ENCODE results near the gene RAB40B.
"Not testable (repeated sequence)": the region's sequence is repeated elsewhere in the genome, so short reads cannot be mapped to it uniquely, and the experiment has no call there.

The RAB40B gene

DNA sequence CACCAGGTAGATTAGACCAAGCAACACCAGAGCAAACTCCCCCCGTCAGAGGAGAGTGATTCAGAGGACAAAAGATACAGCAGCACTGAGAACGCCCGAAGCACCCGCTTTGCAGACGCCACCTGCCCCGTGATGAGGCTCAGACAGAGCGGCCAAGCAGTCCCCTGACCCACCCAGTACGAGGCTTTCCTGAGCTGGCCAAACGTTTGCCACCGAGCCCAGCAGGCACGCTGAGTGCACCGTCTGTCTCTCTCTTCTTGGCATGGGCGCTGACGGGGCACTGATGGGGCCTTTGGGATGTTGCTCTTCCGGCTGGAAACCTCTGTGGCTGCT lies 30.9 kb downstream of the RAB40B start:
- no peak for DNase-seq

DNA sequence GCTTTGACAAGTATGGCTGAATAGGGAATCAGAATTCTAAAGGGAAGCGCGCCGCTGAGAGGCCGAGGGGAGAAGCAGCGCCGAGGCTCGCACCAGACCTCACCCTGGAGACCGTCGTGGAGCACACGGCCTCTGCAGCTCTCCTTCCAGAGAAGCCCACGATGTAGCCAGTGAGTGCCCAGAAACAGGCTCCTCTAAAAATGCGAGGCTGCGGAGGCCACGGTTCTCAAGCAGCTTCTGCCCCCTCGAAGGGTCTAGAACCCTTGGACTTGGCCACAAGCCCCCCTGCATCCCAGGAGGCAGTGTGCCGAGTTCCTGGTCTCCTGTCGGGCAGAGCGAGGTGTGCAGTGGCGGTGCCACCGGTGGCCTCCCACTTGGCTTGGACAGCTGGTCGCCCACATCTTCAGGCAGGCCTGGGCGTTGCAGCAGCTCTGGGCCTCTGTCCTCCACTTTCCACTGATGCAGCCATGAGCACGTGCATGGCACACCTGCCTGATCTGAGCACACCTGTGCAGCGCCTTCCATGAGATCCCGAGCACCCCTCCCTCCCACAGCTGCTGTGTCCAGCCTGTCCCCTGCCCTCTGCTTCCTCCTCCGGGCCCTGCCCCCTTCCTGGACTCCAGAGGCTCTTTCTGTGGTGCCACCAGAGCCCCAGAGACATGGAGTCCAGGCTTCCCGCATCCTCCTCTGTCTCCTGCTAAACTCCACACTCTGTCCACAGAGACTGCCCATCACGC lies 31.4 kb downstream of the RAB40B start:
- no peak for DNase-seq

DNA sequence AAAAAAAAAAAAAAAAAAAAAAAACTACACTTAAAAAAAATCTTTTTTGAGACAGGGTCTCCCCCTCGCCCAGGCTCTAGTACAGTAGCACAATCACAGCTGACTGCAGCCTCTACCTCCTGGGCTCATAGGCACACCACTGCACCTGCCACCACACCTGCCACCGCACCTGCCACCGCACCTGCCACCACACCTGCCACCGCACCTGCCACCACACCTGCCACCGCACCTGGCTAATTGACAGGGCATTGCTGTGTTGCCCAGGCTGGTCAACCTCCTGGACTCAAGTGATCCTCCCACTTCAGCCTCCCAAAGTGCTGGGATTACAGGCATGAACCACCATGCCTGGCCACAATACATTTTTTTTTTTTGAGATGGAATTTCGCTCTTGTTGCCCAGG lies 32.6 kb downstream of the RAB40B start:
- DNase-seq, result no peak

DNA sequence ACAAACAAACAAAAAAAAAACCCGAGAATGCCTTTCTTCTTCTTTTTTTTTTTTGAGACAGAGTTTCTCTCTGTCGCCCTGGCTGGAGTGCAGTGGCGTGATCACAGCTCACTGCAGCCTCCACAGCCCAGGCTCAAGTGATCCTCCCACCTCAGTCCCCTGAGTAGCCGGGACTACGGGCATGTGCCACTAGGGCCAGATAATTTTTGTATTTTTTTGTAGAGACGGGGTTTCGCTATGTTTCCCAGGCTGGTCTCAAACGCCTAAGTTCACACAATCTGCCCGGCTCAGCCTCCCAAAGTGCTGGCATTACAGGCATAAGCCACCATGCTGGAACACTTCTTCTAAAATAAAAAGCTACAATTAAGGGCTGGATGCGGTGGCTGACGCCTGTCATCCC lies 33.3 kb downstream of the RAB40B start:
- no peak for DNase-seq

DNA sequence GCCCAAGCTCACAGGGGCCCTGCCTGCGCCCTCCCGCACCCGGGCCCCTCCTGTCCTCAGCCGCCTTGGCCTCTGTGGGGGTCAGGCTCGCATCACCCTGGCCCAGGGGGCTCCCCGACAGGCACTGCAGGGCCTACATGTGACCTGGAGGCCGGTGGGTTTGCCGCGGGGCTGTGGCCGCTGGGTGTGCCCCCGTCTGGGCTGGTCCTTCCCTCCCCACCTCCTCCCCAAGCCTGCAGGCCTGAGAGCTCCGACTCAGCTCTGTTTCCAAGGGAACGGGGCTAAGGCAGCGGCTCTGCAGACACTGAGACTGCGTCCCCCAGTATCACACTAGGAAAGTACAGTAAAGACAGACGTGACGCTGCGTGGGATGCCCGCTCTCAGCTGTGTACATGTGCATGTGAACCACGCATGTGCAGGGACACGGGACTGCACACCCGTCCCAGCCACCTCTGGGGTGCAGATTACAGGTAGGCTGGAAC lies 33.8 kb downstream of the RAB40B start:
- no peak for DNase-seq

DNA sequence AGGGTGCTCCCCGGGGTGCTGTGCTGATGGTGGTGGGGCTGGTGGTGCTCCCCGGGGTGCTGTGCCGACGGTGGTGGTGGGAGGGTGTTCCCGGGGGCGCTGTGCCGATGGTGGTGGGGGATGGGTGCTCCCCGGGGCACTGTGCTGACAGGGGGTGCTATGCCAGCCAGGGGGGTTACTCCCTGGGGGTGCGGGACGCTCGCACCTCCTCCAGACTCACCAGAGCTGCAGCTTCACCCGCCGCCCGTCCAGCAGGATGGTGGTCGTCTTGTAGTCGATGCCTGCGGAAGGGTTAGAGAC lies 34.3 kb downstream of the RAB40B start:
- DNase-seq, result no peak

DNA sequence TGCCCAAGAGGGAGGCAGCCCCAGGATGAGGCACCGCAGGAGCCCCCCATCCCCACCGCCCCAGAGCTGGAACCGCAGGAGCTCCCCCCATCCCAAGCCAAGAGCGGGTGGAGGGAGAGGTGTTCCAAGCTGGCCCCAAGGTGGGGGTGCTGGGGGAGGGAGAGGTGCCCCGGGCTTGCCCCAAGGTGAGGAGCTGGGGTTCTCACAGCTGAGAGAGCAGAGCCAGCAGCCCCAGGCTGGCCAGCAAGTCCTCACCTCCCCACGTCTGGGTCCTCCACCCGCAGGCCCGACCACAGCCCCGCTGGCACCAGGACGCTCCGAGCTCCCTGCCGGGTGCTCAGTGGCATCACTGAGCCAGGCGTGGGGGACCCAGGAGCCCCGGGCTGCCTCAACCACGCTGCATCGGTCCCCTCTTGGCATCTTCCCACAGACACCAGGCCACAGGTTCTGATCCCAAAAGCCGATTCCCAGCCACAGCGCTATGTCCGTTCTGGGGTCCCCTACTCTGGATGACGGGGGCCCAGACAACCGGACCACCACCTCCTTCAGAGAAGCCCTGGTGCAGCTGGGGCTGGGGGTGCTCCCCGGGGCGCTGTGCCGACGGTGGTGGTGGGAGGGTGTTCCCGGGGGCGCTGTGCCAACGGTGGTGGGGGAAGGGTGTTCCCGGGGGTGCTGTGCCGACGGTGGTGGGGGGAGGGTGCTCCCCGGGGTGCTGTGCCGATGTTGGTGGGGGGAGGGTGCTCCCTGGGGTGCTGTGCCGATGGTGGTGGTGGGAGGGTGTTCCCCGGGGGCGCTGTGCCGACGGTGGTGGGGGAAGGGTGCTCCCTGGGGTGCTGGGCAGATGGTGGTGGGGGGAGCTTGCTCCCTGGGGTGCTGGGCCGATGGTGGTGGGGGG lies 34.9 kb downstream of the RAB40B start:
- no peak for DNase-seq

DNA sequence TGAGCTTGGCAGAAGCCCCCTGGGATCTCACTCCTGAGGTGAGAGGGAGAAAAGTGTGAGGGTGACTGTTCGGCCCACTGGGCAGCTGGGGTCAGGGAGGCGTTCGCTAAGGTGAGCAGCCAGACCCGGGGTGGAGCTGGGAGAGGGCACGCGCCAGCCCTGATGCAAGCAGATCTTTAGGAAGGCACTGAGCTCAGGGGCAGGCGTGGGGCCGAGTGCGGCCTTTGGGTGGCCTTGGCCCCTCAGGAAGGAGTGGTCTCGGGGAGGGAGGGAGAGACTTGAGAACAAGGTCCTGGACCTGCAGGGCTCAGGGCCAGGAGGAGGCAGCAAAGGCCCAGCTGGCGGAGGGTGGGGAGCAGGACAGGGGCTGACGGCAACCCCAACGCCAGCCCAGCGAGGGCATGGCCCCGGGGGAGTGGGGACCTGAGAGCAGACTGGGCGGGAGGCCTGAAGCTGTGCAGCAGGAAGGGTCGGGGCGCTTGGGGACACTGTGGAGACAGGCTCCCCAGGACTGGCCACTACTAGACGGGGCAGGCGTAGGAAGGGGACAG lies 35.7 kb downstream of the RAB40B start:
- no peak for DNase-seq

DNA sequence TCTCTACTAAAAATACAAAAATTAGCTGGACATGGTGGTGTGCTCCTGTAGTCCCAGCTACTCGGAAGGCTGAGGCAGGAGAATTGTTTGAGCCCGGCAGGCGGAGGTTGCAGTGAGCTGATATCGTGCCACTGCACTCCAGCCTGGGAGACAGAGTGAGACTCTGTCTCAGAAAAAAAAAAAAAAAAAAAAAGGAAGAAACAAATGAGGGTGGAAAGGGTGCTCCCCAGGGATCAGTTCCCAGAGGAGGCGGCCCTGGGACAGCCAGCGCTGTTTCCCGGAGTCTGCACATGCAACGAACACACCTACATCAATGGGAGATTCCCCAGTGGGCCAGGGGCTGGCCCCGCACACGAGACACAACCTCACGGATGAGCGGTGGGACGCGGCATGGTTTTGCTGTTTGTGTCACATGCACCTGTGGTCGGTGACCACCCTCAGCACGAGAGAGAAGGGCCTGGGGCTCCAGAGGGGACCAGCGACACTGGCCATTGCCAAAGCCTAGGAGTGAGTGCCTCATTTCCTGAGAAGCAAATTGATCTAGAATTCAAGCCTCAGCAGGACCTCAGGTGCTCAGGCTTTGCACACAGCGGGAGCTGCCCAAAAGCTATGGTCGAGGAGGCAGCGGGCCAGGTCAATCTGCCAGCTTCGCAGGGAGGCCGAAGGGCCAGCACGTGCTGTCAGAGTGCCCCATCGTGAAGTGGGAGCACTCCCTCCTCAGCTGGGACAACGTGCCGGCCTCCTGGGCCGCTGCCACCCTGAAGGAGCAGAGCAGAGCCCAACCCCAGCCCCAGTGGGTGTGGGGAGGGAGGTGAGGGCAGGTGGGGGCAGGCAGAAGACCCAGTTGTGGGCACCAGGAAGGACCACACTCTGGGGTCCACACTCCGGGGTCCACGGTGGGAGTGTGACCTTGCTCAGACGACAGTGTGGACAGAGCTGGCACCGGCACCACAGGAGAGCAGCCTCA lies 36.5 kb downstream of the RAB40B start:
- DNase-seq, result no peak

DNA sequence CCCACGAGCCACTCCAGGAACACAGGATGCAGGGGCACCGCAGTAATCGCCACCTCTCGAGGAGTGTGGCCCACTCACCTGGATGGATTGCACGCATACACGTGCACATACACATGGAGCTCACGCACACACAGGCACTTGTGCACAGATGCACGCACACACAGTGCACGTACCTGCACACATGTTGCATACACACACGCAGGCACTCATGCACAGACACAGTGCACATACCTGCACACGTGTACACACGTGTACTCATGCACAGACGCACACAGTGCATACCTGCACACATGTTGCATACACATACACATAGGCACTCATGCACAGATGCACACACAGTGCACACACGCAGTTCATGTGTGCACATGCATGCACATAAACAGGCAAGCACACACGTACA lies 38.6 kb downstream of the RAB40B start:
- no peak for DNase-seq

DNA sequence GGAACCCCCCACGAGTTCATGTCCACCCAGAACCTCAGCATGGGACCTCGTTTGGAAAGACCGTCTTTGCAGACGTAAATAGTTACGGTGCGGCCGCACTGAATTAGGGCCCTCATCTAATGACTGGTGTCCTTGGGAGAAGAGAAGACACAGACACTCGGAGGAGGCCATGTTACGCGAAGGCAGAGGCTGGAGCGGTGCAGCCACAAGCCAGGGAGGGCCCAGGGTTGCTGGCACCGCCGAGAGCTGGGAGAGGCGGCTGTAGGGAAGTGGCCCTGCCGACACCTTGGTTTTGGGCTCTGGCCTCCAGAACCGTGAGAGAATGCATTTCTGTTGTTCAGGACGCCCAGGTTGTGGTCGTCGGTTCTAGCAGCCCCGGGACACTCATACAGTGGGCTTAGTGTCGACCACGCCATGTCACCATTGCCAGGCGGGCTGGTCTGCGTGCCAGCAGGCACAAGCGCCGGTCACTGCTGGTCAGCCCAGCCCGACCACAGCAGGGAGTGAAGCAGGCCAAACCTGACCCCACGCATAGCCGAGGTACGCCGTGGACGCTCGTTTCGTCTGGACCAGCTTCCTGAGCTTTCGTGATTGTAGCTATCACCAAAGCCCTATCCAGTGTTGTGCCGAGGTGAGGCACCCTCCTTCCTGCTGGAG lies 39.6 kb downstream of the RAB40B start:
- no peak for DNase-seq

DNA sequence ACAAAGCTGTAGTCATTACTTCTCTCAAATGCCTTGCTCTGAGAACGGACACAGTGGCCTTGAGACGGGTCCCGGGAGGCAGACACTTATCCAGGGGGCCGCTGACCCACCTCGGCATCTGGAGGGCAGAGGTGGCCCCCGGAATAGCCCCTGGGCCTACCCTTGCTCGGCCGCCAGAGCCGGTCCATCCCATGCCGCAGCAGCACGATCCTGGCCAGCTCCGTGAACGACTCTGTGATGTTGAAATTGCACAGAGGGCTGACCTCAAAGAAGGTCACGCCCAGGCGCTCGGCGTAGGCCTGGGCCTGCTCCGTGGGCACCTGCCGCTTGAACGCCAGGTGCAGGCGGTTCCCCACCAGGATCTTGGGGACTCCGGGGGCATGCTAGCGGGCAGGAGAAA lies 40.2 kb downstream of the RAB40B start:
- DNase-seq, result no peak

DNA sequence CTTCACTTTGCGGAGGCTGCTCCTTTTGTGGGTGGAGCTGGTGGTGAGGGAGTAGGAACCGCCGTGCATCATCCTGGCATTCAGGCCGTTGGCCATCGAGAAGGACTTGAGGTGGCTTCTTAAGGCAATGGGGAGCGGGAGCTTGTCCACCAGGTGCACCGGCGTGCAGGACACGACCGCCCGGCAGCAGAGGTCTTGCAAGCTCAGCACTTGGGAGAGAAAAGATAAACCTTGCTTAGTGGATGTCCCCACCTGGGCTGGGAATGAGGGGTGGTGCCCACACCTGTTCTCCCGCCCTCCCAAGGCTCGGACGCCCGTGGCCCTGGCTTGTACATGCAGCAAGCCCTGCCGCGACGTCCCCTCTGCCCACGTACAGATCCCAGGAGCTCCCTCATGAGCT lies 40.6 kb downstream of the RAB40B start:
- no peak for DNase-seq

DNA sequence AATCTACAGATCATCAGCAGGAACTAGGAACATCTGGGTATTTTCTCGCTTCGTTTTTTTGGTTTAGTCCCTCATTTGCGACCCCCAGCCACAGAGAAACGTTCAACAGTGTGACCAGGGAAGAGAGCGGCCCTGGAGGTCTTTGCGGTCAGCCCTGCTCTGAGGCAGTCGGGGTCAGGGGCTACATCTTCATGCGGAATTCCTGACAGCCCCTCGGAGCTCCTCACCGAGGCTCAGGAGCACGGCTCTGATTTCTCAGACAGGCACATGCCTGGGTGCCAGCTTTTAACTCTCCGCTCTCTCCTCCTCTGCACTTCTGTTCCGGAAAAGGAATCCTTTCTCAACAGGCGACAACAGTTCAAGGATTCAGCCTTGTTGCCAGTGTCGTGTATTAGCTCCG lies 42.2 kb downstream of the RAB40B start:
- no peak for DNase-seq

DNA sequence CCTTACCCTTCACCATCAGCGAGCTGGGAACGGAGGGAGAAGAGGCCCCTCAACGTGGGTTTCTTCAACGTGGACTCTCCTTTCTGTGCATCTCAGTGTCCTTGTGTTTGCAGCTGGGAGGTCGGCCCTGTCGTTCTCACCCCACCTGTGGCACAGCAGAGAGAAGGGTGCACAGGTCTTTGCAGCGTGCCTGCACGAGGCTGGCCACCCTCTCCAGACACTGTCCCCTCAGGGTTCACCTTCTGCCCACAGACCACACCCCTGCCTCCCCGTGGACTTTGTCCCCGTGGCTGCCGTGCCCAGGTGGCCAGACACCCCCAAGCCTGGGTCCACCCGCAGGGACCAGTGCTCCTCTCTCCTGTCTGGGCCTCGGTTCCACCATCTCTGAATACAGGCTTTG lies 43.0 kb downstream of the RAB40B start:
- no peak for DNase-seq

DNA sequence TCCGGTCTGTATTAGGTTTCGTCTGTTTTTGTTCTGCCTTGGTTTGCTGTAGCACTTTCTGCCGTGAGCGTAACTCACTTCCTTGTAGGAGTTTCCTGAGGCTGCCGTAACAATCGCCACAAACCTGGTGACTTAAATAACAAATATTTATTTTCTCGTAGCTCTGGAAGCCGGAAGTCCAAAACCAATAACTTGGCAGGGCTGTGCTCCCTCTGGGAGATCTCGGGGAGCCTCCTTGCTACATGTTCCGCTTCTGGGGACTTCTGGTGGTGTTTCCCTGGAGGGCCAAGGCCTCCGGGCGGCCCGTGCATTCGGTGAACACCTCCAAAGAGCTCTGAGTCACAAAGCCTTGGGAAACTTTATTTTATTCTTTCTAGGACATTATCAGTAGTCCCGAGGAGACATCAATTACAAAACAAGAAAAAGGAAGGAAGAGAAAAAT lies 43.4 kb downstream of the RAB40B start:
- no peak for DNase-seq

DNA sequence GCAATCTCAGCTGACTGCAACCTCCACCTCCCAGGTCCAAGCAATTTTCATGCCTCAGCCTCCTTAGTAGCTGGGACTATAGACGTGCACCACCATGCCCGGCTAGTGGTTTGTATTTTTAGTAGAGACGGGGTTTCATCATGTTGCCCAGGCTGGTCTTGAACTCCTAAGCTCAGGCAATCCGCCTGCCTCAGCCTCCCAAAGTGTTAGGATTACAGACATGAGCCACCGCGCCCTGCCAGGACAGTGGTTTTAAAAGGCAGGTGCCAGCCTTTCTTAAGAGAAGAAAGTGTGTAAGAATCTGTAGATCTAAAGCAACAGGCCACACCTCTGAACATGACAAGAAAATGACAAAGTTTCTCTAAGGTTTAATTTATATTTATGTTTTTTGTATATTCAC lies 43.9 kb downstream of the RAB40B start:
- DNase-seq, result not testable (repeated sequence)

DNA sequence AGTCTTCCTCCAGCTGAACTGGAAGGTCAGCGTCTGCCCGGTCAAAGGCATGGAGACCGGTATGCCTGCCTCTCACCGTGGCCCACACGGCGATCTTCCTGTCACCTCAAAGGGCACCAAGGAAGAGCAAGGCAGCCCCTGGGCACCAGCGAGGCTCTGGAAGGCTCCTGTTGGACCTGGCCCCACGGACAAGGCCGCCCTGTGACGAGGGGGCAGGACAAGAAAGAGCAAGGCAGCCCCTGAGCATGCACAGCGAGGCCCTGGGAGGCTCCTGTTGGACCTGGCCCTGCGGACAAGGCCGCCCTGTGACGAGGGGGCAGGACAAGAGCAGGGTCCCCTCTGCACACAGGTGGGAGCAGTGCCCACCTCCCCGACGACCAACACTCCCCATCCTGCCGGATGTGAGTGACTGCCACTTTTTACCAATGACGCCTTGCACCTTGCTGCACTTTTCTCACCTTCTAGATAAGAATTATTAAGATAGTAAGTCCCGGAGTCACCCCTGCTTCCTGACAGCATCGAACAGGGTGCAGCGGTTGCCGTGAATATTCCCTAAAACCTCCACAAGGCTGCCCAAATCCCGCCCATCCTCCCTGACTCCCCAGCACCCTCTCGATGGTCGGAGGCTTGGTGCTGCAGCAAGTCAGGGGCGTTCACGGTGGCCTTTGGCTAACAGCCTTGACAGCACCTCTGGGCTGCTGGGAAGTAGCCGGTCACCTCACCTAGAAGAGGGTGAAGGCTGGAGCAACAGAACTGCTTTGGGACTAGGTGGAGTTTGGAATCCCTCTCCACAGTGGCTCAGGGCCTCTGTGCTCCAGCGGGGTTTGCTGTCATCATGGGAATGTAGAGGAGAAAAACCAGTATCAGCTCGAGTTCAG lies 44.6 kb downstream of the RAB40B start:
- DNase-seq, result no peak

DNA sequence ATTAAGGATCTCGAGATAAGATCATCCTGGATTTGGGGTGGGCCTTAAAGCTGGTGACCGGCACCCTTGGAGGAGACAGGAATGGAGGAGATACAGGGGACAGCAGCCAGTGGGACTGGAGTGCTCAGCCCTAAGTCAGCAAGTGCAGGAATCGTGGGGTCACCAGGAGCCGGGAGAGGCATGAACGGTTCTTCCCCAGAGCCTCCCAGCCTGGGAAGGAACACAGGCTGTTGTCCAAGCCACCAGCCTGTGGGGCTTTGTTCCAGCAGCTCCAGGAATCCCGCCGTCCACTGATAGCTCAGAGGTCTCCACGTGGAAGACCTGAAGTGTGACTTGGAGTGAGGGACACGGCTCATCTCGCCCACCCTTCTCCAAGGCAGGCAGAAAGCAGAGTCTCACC lies 47.8 kb downstream of the RAB40B start:
- no peak for DNase-seq

DNA sequence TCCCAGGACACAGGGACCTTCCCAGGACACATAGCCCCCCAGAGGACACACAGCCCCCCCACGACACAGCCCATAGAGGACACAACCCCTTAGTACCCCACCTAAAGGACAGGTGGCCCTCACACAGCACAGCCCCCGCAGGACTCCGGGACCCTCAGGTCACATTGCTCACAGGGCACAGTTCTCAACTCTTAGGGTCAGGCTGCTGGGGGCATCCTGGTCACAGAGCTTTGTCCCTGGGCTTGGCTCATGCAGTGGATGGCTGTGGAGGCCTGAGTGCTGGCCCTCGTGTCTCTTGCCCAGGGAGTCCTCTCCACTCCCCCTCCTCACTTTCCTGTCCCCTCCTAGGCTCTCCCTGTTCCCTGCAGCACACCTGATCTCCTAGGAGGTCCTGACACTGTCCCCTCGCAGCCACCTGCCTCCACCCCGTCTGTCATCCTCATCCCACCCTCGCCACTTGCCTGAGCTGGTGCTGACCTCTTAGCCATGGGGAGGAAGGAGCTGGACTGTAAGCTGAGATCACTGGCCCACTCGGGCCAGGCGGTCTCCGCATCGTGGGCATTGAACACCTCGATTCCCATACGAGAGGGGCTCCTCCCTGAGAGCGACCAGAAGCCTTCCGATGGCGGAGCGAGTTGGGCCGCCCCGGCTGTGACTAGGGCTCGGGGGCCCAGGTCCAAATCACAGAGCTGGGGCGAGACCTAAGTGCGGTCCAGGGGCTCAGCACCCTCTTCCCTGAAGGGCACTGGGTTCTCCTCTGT lies 48.8 kb downstream of the RAB40B start:
- no peak for DNase-seq
